NCI-H524 treated with DMSO at 0.1 percent for 48 hours (cell line): ENCODE measurements around the gene CCDC146.
"Not testable (repeated sequence)": the region's sequence is repeated elsewhere in the genome, so short reads cannot be mapped to it uniquely, and the experiment has no call there.

ENCODE experiments used
- DNase-seq: peaks from one replicate; lab custom pipeline; 2025; lab: John Stamatoyannopoulos, UW

The CCDC146 gene

DNA sequence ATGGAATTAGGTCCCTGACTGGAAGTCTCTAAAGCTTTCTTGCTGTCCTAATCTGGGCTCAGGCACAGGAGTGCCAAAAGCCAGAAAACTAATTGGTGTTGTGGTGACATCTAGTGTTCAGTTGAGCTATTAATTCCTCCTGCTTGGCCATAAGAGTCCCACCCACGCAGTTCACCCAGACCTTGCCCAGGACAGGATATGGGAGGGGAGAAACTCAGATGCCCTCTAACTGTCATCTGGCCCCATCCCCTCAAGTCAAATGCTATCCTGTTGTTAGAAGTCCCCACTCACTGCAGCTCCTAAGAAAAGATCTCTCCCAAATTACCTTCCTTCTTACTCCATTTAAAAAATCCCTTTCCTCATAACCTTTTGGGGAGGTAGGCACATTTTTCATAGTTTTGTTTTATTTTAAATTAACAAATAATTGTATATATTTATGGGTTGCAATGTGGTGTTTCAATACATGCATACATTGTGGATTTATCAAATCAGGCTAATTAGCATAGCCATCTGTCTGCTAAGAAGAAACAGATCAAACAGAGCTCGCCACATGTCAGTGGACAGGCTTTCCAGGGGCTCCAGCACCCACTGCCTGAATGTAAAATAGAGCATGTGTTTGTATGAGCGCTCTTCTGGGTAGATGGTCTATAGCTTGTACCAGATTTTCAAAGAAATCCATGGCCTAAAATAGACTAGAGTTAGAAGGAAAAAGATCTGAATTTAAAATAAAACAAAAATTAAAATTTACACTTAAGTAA, 209.7 kb downstream of the CCDC146 start:
- DNase-seq, result peak; percentile 87

DNA sequence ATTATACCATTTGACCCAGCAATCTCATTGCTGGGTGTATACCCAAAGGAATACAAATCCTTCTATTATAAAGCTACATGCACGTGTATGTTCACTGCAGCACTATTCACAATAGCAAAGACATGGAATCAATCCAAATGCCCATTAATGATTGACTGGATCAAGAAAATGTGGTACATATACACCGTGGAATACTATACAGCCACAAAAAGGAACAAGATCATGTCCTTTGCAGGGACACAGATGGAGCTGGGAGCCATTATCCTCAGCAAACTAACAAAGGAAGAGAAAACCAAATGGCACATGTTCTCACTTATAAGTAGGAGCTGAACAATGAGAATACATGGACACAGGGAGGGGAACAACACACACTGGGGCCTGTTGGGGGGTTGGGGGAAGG, 211.6 kb downstream of the CCDC146 start:
- DNase-seq, result not testable (repeated sequence)

DNA sequence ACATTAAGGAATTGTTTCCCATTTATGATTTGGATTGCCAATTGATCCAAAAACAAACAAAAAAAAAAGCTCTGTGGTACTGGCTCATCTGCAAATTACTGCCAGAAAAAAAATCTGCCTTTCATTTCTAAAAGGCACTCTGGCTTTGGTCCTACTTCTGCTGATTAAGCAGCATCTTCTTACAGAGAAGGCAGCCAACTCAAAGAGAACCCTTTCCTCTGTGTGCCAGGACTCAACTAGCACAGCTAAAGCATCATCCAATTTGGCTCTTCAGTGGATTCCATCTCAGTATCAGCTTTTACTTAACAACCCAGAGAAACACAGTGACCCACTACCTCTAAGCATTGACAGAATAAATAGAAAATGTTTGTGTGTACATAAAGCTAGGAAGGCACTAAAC, 213.2 kb downstream of the CCDC146 start:
- no peak for DNase-seq

GRCh38 chr7:77337456-77337990, 215.1 kb downstream of the CCDC146 start:
- no peak for DNase-seq

DNA sequence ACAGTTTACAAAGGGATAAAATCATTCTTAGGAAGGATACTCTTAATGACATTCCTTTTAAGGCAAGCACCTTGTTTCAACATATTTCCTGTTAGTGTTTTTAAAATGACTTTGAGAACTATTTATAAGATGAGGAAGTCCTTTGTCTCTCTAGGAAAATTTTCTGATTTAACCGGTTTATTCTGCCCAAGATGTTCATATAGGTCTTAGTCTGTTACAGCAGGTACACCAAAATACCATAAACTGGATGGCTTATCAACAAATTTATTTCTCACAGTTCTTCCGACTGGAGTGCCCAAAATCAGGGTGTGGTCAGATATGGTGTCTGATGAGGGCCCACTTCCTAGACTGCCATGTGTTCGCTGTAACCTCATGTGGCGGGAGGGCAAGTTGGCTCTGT, 215.8 kb downstream of the CCDC146 start:
- DNase-seq, result no peak

GRCh38 chr7:77338883-77339629, 216.6 kb downstream of the CCDC146 start:
- no peak for DNase-seq

GRCh38 chr7:77339726-77340125, 217.3 kb downstream of the CCDC146 start:
- no peak for DNase-seq
